ENCODE data around the gene RESP18. TPM values are rescaled to one million over a fixed set of nuclear protein-coding genes. Genes with fewer than 3 reads are reported as not detected.

The RESP18 gene
- total RNA-seq, 2 donors from 2014 or later = not detected

- ATAC-seq (no peak), DNase-seq (no peak)
- intact Hi-C loops (cut with DNase I) = no loop called here
These were observed 47.8 kb downstream of the RESP18 start for GRCh38 chr2:219284501-219285372.

- no peak for DNase-seq
- no peak for ATAC-seq
- intact Hi-C loops (cut with DNase I) = no loop called here
These were observed 49.5 kb downstream of the RESP18 start for GRCh38 chr2:219282943-219283581.

- no peak for DNase-seq
- intact Hi-C loops (cut with DNase I) = no loop called here
- no peak for ATAC-seq
These were observed 50.2 kb downstream of the RESP18 start for GRCh38 chr2:219282375-219282774.

- no peak for DNase-seq
- intact Hi-C loops (cut with DNase I) = no loop called here
- ATAC-seq = no peak
These were observed 51.0 kb downstream of the RESP18 start for GRCh38 chr2:219281588-219281987.

- ATAC-seq = no peak
- DNase-seq = no peak
- intact Hi-C loops (cut with DNase I) = no loop called here
These were observed 51.9 kb downstream of the RESP18 start for GRCh38 chr2:219280651-219281050.

GRCh38 chr2:219279916-219280516 lies 52.5 kb downstream of the RESP18 start:
- intact Hi-C loops (cut with DNase I) = loop anchor here in 1 of 2 donors (2.0 kb wide), 1 partner anchor 15 kb away; no protein-coding TSS in a partner anchor
- DNase-seq (no peak), ATAC-seq (no peak)

GRCh38 chr2:219279151-219279915 lies 53.2 kb downstream of the RESP18 start, which contains the start of gene DNAJB2:
Gene DNAJB2, plus strand, starts transcription at chr2:219279366. Its CDS starts 468 bp downstream, at chr2:219279834.
- intact Hi-C loops (cut with DNase I) = loop anchor here in 1 of 2 donors (2.0 kb wide), 1 partner anchor 15 kb away; no protein-coding TSS in a partner anchor
- peak; percentile 95 to 98 for ATAC-seq

GRCh38 chr2:219278655-219279150 lies 53.8 kb downstream of the RESP18 start:
- no peak for ATAC-seq
- no peak for DNase-seq
- intact Hi-C loops (cut with DNase I) = loop anchor here in 1 of 2 donors (2.0 kb wide), 1 partner anchor 16 kb away; no protein-coding TSS in a partner anchor

More at GRCh38 chr2:219279151-219279915, 53.2 kb downstream of the RESP18 start, which contains the start of gene DNAJB2:
- DNase-seq = peak; percentile 99

GRCh38 chr2:219277703-219278654 lies 54.6 kb downstream of the RESP18 start:
- intact Hi-C loops (cut with DNase I) = loop anchor here in 1 of 2 donors (2.0 kb wide), 1 partner anchor 17 kb away; no protein-coding TSS in a partner anchor
- DNase-seq (peak; percentile 76), ATAC-seq (peak; percentile 6 to 9)

Small RNA genes within 50 kb of the gene (microRNA-seq; reads per million reads assigned to microRNA genes)
- gene MIR153-1 = 0 to 0.20 reads per million in 2 donors

Other genes with a start within 250 kb of the RESP18 start
- 1 to 10 TPM; 4.7 to 6.9 TPM for gene NHEJ1, start 171.9 kb downstream of the RESP18 start, total RNA-seq
- gene SLC23A3, start 162.7 kb downstream of the RESP18 start, total RNA-seq = under 1 TPM; 0.47 to 0.50 TPM
- gene CNPPD1, start 155.8 kb downstream of the RESP18 start, total RNA-seq = 10 to 100 TPM; 46.9 to 56.9 TPM
- 10 to 100 TPM; 43.4 to 46.0 TPM for gene RETREG2, start 154.5 kb downstream of the RESP18 start, total RNA-seq
- 10 to 100 TPM; 21.2 to 26.5 TPM for gene ZFAND2B, start 126.0 kb downstream of the RESP18 start, total RNA-seq
- 10 to 100 TPM; 14.2 to 23.0 TPM for gene ABCB6, start 113.8 kb downstream of the RESP18 start, total RNA-seq
- gene ATG9A, start 103.1 kb downstream of the RESP18 start, total RNA-seq = 10 to 100 TPM; 69.0 to 74.4 TPM
- gene ANKZF1, start 102.9 kb downstream of the RESP18 start, total RNA-seq = 10 to 100 TPM; 16.0 to 20.3 TPM
- gene GLB1L, start 87.3 kb downstream of the RESP18 start, total RNA-seq = 1 to 10 TPM; 4.7 to 4.9 TPM
- 10 to 100 TPM; 15.6 to 17.4 TPM for gene STK16, start 87.3 kb downstream of the RESP18 start, total RNA-seq
- gene TUBA4B, start 79.5 kb downstream of the RESP18 start, total RNA-seq = not detected
- 10 to 100 TPM; 42.1 to 72.9 TPM for gene TUBA4A, start 78.8 kb downstream of the RESP18 start, total RNA-seq
- 10 to 100 TPM; 43.7 to 63.6 TPM for gene DNAJB2, start 53.4 kb downstream of the RESP18 start, total RNA-seq
- gene PTPRN, start 23.3 kb downstream of the RESP18 start, total RNA-seq = not detected
- 10 to 100 TPM; 52.6 to 70.5 TPM for gene DNPEP, start 55.2 kb upstream of the RESP18 start, total RNA-seq
- gene DES, start 85.6 kb upstream of the RESP18 start, total RNA-seq = 1,000 to 10,000 TPM; 5,895 to 7,519 TPM
- 10 to 100 TPM; 94.6 to 94.9 TPM for gene SPEG, start 102.1 kb upstream of the RESP18 start, total RNA-seq
- gene GMPPA, start 166.1 kb upstream of the RESP18 start, total RNA-seq = 10 to 100 TPM; 29.0 to 30.0 TPM
- under 1 TPM in 1 of 2 donors, not detected in 1; 0.32 TPM for gene ASIC4, start 181.7 kb upstream of the RESP18 start, total RNA-seq
- gene CHPF, start 211.1 kb upstream of the RESP18 start, total RNA-seq = 100 to 1,000 TPM in 1 of 2 donors, 10 to 100 TPM in 1; 72.4 to 113 TPM
- 1 to 10 TPM; 3.2 to 4.1 TPM for gene TMEM198, start 211.3 kb upstream of the RESP18 start, total RNA-seq
- gene OBSL1, start 238.8 kb upstream of the RESP18 start, total RNA-seq = 100 to 1,000 TPM; 121 to 187 TPM
- 10 to 100 TPM in 1 of 2 donors, 1 to 10 TPM in 1; 2.2 to 16.2 TPM for gene INHA, start 239.6 kb upstream of the RESP18 start, total RNA-seq